Liver (tissue), 9 donors: ENCODE data around the gene LAMA5. TPM values are rescaled to one million over a fixed set of nuclear protein-coding genes. Genes with fewer than 3 reads are reported as not detected.

Experiments
- DNase-seq: peaks from one replicate; pipeline ENCODE4 v3.0.0-alpha.2; 2017; ENCODE audit warnings: low spot score
- H3K27ac ChIP-seq, 2 donors: one replicate each; pipeline ENCODE4 v1.7.0; 2013; ENCODE audit warnings: inconsistent platforms in 2 of 2, low read length in 2 of 2, control low read depth in 1 of 2, low read depth in 1 of 2, mild to moderate bottlenecking in 1 of 2
- H3K27me3 ChIP-seq, 4 donors: one replicate each; pipeline versions ENCODE4 v1.6.1 to v1.7.0; 2013; ENCODE audit warnings: low read length in 3 of 4, inconsistent platforms in 1 of 4, mild to moderate bottlenecking in 1 of 4, moderate library complexity in 1 of 4; ENCODE audit not compliant: control insufficient read depth in 4 of 4, insufficient read depth in 4 of 4
- H3K36me3 ChIP-seq, 4 donors: one replicate each; pipeline versions ENCODE4 v1.6.1 to v1.7.0; 2013; ENCODE audit warnings: low read length in 3 of 4, mild to moderate bottlenecking in 3 of 4, low read depth in 1 of 4, moderate library complexity in 1 of 4; ENCODE audit not compliant: control insufficient read depth in 4 of 4, insufficient read depth in 3 of 4
- H3K4me1 ChIP-seq, 4 donors: one replicate each; pipeline versions ENCODE4 v1.6.1 to v1.7.0; 2013; ENCODE audit warnings: low read length in 3 of 4, mild to moderate bottlenecking in 3 of 4, moderate library complexity in 1 of 4; ENCODE audit not compliant: control insufficient read depth in 4 of 4, insufficient read depth in 4 of 4
- H3K4me3 ChIP-seq, 3 donors: one replicate each; pipeline versions ENCODE4 v1.6.1 to v1.7.0; 2013; ENCODE audit warnings: low read length in 3 of 3, control low read depth in 1 of 3, low read depth in 1 of 3, mild to moderate bottlenecking in 1 of 3
- H3K9ac ChIP-seq, 2 donors: one replicate each; pipeline ENCODE4 v1.7.0; 2013; ENCODE audit warnings: low read length in 2 of 2, mild to moderate bottlenecking in 2 of 2, moderate library complexity in 2 of 2, control low read depth in 1 of 2, low read depth in 1 of 2
- H3K9me3 ChIP-seq, 4 donors: one replicate each; pipeline versions ENCODE4 v1.6.1 to v1.7.0; 2013; ENCODE audit warnings: low read length in 3 of 4; ENCODE audit not compliant: control insufficient read depth in 4 of 4
- ATF3 ChIP-seq: IDR thresholded peaks from 2 replicates; pipeline ENCODE4 v1.6.1; 2016; ENCODE audit warnings: antibody characterized with exemption
- FOXA2 ChIP-seq: IDR thresholded peaks from 2 replicates; pipeline ENCODE4 v1.6.1; 2016; ENCODE audit warnings: antibody characterized with exemption
- JUND ChIP-seq, 2 donors: IDR thresholded peaks; 2 replicates each; pipeline ENCODE4 v1.6.1; 2016; ENCODE audit warnings: antibody characterized with exemption in 2 of 2
- NR2F2 ChIP-seq: IDR thresholded peaks from 2 replicates; pipeline ENCODE4 v1.6.1; 2016; ENCODE audit warnings: antibody characterized with exemption
- RAD21 ChIP-seq, 2 donors: IDR thresholded peaks; 2 replicates each; pipeline ENCODE4 v1.6.1; 2016; ENCODE audit warnings: antibody characterized with exemption in 2 of 2, mild to moderate bottlenecking in 2 of 2
- TAF1 ChIP-seq: conservative IDR thresholded peaks from 2 replicates; pipeline ENCODE4 v1.6.1; 2016; ENCODE audit warnings: antibody characterized with exemption, mild to moderate bottlenecking
- YY1 ChIP-seq: IDR thresholded peaks from 2 replicates; pipeline ENCODE4 v1.6.1; 2016; ENCODE audit warnings: antibody characterized with exemption, mild to moderate bottlenecking
- WGBS: extraction: QIAGEN DNeasy Blood & Tissue Kit; methylation state at CpG from one replicate; pipeline ENCODE4 v1.1.7; 2013; 5-methylcytosine and 5-hydroxymethylcytosine counted together
- polyA plus RNA-seq, 2 donors: library from polyadenylated mRNA; stranded (reverse) in 1 of 2; unstranded in 1 of 2; fragments of 200-250 nt in 1 of 2; fragments of >200 nt in 1 of 2; fragmentation: Nextera tagmentation in 1 of 2; extraction: Ambion mirVana in 1 of 2; gene quantifications; one replicate each; pipeline versions ENCODE4 v1.2.1 to v1.2.3, GENCODE V29; 2013 to 2015
- total RNA-seq, 2 donors: library from RNA; depleted of rRNA; stranded (reverse); fragments of >200 nt; gene quantifications; one replicate each; pipeline ENCODE4 v1.2.3, GENCODE V29; 2014
- TF ChIP-seq, protein P1 (sequence below): fragments of 150-350 bp; IDR thresholded peaks from 2 replicates; pipeline ENCODE4 v1.5.1; 2017; ENCODE audit warnings: improper control_type of control experiment, low read depth, low read length; ENCODE audit not compliant: missing input control
- TF ChIP-seq, protein P2 (sequence below): IDR thresholded peaks from 2 replicates; pipeline ENCODE4 v1.6.1; 2016; ENCODE audit warnings: antibody characterized with exemption, mild to moderate bottlenecking
- donor health status: healthy.
- donor health status: healthy.
- donor health status: healthy.
- donor health status: healthy.
- donor health status: healthy.

Gene LAMA5
- total and polyA plus RNA-seq, 4 donors: 3.6 to 40.2 (median 13.7) TPM

DNA sequence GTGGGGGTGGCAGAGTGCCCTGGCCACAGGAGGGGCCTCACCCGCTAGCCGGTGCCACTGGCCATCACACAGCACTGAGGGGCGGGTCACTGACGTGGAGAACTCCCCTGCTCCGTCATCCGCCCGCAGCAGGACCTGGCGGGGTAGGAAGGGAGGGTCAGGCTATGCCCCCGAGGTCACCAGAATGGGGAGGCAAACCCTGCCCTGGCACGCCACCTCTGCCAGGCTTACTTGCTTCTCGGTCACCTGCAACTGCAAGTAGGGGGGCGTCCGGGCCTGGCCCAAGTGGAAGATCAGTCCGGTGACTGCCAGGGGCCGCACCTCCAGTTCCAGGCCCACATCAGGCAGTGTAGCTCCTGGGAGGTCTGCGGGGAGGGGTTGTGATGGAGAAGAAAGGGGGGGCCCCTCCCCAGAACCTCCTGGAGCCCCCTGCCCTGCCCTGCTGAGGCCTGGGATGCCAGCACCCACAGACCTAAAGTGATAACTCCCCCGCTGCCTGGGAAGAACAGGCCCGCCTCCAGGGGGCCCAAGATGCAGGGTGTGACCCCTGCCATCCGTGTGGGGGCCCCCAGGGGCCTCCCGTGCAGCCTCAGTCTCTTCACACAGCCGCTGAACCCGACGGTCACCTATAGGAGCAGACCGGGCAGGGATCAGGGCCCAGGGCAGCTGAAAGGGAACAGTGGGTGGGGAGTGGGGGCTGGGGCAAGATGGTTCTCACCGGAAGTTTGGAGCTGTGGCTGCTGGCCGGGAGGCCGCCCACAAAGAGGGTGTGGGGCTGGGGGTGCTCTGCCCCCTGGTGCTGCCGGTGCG, 57.0 kb downstream of the LAMA5 start:
- no peaks in the 10 kb centered on the region for H3K27me3 ChIP-seq
- H3K4me3 ChIP-seq: no peak overlapping the region
- peaks cover 17 to 66% (median 36%) of the 10 kb centered on the region in 4 donors for H3K36me3 ChIP-seq
- TF ChIP-seq ATF3: no peak
- TF ChIP-seq, protein P1, sequence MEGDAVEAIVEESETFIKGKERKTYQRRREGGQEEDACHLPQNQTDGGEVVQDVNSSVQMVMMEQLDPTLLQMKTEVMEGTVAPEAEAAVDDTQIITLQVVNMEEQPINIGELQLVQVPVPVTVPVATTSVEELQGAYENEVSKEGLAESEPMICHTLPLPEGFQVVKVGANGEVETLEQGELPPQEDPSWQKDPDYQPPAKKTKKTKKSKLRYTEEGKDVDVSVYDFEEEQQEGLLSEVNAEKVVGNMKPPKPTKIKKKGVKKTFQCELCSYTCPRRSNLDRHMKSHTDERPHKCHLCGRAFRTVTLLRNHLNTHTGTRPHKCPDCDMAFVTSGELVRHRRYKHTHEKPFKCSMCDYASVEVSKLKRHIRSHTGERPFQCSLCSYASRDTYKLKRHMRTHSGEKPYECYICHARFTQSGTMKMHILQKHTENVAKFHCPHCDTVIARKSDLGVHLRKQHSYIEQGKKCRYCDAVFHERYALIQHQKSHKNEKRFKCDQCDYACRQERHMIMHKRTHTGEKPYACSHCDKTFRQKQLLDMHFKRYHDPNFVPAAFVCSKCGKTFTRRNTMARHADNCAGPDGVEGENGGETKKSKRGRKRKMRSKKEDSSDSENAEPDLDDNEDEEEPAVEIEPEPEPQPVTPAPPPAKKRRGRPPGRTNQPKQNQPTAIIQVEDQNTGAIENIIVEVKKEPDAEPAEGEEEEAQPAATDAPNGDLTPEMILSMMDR: no peak
- TF ChIP-seq FOXA2: no peak
- no peak for TF ChIP-seq NR2F2
- H3K9me3 ChIP-seq: no peaks in the 10 kb centered on the region
- H3K9ac ChIP-seq: no peak overlapping the region
- H3K4me1 ChIP-seq: peaks cover 7 to 21% (median 14%) of the 10 kb centered on the region in 4 donors
- H3K27ac ChIP-seq: no peak overlapping the region
- WGBS: 83% methylated on average over 29 of the region's 29 CpGs
- DNase-seq: no peak

DNA sequence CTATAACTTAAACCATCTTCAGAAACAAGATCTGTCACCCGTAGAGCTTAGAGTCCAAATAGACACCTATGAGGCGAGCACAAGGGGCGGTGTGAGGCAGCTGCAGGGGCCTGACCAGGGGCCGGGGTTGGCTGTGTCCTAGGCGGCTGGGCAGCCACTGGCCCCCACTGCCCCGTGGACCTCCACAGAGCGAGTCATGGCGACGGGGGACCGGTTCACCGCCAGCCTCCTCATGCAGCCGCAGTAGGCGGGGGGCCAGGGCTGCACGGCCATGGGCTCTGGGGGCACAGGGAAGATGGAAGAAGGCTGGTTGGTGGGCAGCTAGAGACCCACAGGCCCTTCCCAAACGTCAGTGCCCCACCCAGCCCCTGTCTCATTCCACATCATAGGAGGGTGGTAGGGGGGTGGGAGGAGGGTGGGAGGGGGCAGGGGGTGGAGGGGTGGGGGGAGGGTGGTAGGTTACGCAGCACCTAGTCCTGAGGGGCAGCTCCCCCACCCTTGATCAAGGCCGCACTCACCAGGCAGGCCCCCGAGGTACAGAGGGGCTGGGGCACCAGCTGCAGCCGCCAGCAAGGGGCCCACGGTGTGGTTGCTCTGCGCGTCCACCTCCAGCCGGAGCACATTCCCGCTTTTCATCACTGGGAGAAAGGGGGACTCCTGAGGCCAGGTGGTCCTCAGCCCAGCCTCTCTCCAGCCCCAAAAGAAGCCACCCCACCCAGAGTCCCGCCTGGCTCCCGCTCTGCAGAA, 57.7 kb downstream of the LAMA5 start:
- Histone ChIP-seq H3K27me3 (no peaks in the 10 kb centered on the region), H3K9me3 (no peaks in the 10 kb centered on the region), H3K4me1 (peaks cover 10 to 29% (median 21%) of the 10 kb centered on the region in 4 donors), H3K36me3 (peaks cover 20 to 58% (median 36%) of the 10 kb centered on the region in 4 donors), H3K4me3 (no peak overlapping the region), H3K27ac (no peak overlapping the region), H3K9ac (no peak overlapping the region)
- 91% methylated on average over 26 of the region's 26 CpGs for WGBS
- DNase-seq: no peak
- TF ChIP-seq RAD21 (IDR thresholded peaks at IDR 0.05): no peak
- no peak for TF ChIP-seq TAF1
- no peak for TF ChIP-seq JUND (IDR thresholded peaks at IDR 0.05)
- no peak for TF ChIP-seq YY1
- TF ChIP-seq, protein P2, sequence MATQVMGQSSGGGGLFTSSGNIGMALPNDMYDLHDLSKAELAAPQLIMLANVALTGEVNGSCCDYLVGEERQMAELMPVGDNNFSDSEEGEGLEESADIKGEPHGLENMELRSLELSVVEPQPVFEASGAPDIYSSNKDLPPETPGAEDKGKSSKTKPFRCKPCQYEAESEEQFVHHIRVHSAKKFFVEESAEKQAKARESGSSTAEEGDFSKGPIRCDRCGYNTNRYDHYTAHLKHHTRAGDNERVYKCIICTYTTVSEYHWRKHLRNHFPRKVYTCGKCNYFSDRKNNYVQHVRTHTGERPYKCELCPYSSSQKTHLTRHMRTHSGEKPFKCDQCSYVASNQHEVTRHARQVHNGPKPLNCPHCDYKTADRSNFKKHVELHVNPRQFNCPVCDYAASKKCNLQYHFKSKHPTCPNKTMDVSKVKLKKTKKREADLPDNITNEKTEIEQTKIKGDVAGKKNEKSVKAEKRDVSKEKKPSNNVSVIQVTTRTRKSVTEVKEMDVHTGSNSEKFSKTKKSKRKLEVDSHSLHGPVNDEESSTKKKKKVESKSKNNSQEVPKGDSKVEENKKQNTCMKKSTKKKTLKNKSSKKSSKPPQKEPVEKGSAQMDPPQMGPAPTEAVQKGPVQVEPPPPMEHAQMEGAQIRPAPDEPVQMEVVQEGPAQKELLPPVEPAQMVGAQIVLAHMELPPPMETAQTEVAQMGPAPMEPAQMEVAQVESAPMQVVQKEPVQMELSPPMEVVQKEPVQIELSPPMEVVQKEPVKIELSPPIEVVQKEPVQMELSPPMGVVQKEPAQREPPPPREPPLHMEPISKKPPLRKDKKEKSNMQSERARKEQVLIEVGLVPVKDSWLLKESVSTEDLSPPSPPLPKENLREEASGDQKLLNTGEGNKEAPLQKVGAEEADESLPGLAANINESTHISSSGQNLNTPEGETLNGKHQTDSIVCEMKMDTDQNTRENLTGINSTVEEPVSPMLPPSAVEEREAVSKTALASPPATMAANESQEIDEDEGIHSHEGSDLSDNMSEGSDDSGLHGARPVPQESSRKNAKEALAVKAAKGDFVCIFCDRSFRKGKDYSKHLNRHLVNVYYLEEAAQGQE: no peak
